HFF-Myc (cell line): ENCODE results near the gene DCUN1D4.

Experiments used
- DNase-seq: peaks from one replicate; pipeline ENCODE4 v3.0.0-alpha.2; 2011; ENCODE audit warnings: low read depth; ENCODE audit errors: extremely low read depth
- H3K4me3 ChIP-seq: replicated peaks from 2 replicates; pipeline ENCODE4 v1.5.1; 2011; ENCODE audit warnings: low read depth, mild to moderate bottlenecking, control low read depth, low read length
- TF ChIP-seq, protein P1 (sequence below): IDR thresholded peaks from 2 replicates; pipeline ENCODE4 v1.5.1; 2012; ENCODE audit warnings: mild to moderate bottlenecking, low read depth, low read length, control low read depth; ENCODE audit errors: missing control alignments

DCUN1D4 gene

DNA sequence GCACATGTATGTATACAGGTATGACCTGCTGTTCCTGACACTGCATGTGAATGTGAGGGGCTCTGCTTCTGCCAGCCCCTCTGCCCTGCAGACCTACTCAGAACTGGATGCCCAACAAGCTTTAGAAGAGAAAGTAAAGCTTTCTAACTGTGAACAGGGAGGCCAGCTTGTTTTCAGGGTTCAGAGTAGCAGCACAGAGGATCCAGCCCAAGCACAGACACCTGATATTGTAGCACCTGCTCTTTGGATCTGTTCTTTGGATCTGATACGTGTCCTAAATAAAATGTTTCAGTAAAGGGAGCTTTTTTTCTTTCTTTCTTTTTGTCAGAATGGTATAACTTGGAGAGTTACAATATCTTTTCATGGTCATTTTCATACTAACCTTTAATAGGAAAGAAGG lies 19.2 kb downstream of the DCUN1D4 start:
- DNase-seq: no peak
- TF ChIP-seq, protein P1, sequence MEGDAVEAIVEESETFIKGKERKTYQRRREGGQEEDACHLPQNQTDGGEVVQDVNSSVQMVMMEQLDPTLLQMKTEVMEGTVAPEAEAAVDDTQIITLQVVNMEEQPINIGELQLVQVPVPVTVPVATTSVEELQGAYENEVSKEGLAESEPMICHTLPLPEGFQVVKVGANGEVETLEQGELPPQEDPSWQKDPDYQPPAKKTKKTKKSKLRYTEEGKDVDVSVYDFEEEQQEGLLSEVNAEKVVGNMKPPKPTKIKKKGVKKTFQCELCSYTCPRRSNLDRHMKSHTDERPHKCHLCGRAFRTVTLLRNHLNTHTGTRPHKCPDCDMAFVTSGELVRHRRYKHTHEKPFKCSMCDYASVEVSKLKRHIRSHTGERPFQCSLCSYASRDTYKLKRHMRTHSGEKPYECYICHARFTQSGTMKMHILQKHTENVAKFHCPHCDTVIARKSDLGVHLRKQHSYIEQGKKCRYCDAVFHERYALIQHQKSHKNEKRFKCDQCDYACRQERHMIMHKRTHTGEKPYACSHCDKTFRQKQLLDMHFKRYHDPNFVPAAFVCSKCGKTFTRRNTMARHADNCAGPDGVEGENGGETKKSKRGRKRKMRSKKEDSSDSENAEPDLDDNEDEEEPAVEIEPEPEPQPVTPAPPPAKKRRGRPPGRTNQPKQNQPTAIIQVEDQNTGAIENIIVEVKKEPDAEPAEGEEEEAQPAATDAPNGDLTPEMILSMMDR: no peak
- no peak overlapping the region for H3K4me3 ChIP-seq

DNA sequence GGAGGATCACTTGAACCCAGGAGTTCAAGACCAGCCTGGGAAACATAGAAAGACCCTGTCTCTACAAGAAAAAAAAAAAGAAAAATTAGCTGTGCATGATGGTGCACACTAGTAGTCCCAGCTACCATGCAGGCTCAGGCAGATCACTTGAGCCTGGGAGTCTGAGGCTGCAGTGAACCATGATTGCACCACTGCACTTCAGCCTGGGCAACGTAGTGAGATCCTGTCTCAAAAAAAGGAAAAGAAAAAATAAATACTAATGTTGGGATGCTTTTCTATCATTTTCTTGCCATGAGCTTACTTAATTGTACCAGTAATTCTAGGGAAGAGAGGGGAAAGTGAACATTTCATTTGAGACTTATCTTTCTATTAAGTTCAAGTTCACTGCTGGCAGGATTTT lies 19.8 kb downstream of the DCUN1D4 start:
- no peak overlapping the region for H3K4me3 ChIP-seq
- no peak for DNase-seq
- TF ChIP-seq, protein P1: no peak

DNA sequence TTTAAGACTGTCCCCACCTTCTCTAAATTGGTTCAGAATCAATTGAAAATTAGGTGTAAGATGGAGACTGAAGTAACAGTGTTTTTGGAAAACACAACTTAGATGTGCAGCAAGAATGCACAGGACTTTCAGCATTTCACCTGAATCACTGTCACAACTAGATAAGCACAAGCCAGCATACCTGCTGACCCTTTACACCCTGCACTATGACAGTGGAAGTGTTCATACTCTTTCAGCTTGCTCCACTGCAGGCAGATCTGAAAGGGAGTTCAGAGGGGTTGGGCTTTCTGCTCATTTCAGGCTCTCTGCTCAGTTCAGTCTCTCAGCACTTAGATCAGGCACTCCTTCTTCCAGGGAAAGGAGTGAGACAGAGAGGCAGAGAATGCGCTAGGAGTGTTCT lies 22.8 kb downstream of the DCUN1D4 start:
- H3K4me3 ChIP-seq: no peak overlapping the region
- no peak for DNase-seq
- TF ChIP-seq, protein P1: no peak

DNA sequence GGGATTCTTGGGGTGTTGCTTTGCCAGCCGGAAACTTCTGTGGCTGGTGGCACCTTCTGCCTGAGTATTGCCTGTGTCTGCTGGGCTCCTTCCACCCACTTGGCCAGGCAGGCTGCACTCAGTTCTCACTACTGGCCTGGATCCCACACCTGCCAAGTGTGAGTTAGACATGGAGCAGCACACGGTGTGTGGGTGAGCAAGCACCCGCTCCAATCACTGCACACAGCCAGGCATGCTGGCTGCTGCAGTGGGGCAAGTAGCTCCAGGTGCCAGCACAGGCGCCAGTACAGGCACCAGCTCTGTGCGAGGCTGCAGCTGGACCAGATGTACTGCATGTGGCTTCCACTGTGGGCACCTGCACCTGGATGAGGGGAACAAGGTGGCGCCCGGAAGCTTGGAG lies 23.9 kb downstream of the DCUN1D4 start:
- TF ChIP-seq, protein P1: no peak
- no peak overlapping the region for H3K4me3 ChIP-seq
- no peak for DNase-seq

- H3K4me3 ChIP-seq: no peak overlapping the region
- DNase-seq: no peak
- TF ChIP-seq, protein P1: no peak
Observed at GRCh38 chr4:51867689-51868448, 24.9 kb downstream of the DCUN1D4 start.

- no peak overlapping the region for H3K4me3 ChIP-seq
- TF ChIP-seq, protein P1: no peak
- DNase-seq: no peak
Observed at GRCh38 chr4:51868449-51868847, 25.5 kb downstream of the DCUN1D4 start.
